GM21529 (cell line): ENCODE measurements around the gene ULBP1.
"Not testable (repeated sequence)": the region's sequence is repeated elsewhere in the genome, so short reads cannot be mapped to it uniquely, and the experiment has no call there.

Source experiments
- ATAC-seq: cut with Tn5 transposase; IDR thresholded peaks from one replicate; pipeline ENCODE4 v1.9.1; 2021; ENCODE audit not compliant: unreplicated experiment

The ULBP1 gene

GRCh38 chr6:149963462-149964307, at the start of gene ULBP1:
Gene ULBP1, plus strand, starts transcription at chr6:149963943. Its CDS starts 107 bp downstream, at chr6:149964050.
- ATAC-seq, result peak; percentile 69

GRCh38 chr6:149915970-149916865, 47.5 kb upstream of the ULBP1 start:
- no peak for ATAC-seq

- ATAC-seq, result no peak
These were observed 46.1 kb upstream of the ULBP1 start for GRCh38 chr6:149917679-149918078.

GRCh38 chr6:149918151-149918905, 45.4 kb upstream of the ULBP1 start:
- ATAC-seq, result no peak

GRCh38 chr6:149919126-149919833, 44.5 kb upstream of the ULBP1 start:
- not testable (repeated sequence) for ATAC-seq

- ATAC-seq, result no peak
These were observed 43.9 kb upstream of the ULBP1 start for GRCh38 chr6:149919834-149920225.

GRCh38 chr6:149921361-149921760, 42.4 kb upstream of the ULBP1 start:
- ATAC-seq, result no peak

- not testable (repeated sequence) for ATAC-seq
These were observed 41.7 kb upstream of the ULBP1 start for GRCh38 chr6:149922091-149922490.

GRCh38 chr6:149922642-149923326, 41.0 kb upstream of the ULBP1 start, which contains the start of gene RAET1G:
Gene RAET1G, minus strand, starts transcription at chr6:149923121. Its CDS starts 111 bp downstream, at chr6:149923010.
- ATAC-seq, result no peak

- ATAC-seq, result no peak
These were observed 40.3 kb upstream of the ULBP1 start for GRCh38 chr6:149923327-149923986.

- no peak for ATAC-seq
These were observed 39.4 kb upstream of the ULBP1 start for GRCh38 chr6:149924206-149924932.

GRCh38 chr6:149924933-149925252, 38.9 kb upstream of the ULBP1 start:
- ATAC-seq, result no peak

- ATAC-seq, result no peak
These were observed 38.3 kb upstream of the ULBP1 start for GRCh38 chr6:149925253-149925973.

- no peak for ATAC-seq
These were observed 37.6 kb upstream of the ULBP1 start for GRCh38 chr6:149925974-149926777.

GRCh38 chr6:149927025-149927424, 36.7 kb upstream of the ULBP1 start:
- not testable (repeated sequence) for ATAC-seq

- ATAC-seq, result no peak
These were observed 34.3 kb upstream of the ULBP1 start for GRCh38 chr6:149929422-149929821.

- ATAC-seq, result no peak
These were observed 32.2 kb upstream of the ULBP1 start for GRCh38 chr6:149931501-149931900.
